ENCODE data around the gene NLRC3. TPM values are rescaled to one million over a fixed set of nuclear protein-coding genes. Genes with fewer than 3 reads are reported as not detected.

NLRC3 gene
- total and polyA plus RNA-seq, 2 donors from 2014 or later = 0.52 to 5.3 TPM

- TF ChIP-seq CTCF (IDR thresholded peaks at IDR 0.05; ENCODE audit: borderline replicate concordance, extremely low read depth, insufficient read depth) = no peak
- intact Hi-C loops (cut with DNase I) = no loop called here
- Histone ChIP-seq H3K27me3 (ENCODE audit: control insufficient read depth, insufficient read depth, low read length) (no peaks in the 10 kb centered on the region), H3K9ac (ENCODE audit: low read length in 3 of 3) (no peak overlapping the region), H3K36me3 (ENCODE audit: control insufficient read depth in 2 of 3, insufficient read depth in 3 of 3, low read length in 3 of 3) (no peaks in the 10 kb centered on the region), H3K27ac (ENCODE audit: low read depth in 2 of 2, low read length in 2 of 2) (no peak overlapping the region), H3K4me3 (ENCODE audit: low read length in 3 of 3) (no peak overlapping the region), H3K9me3 (ENCODE audit: control insufficient read depth in 2 of 3, insufficient read depth in 1 of 3, low read length in 3 of 3) (no peaks in the 10 kb centered on the region), H3K4me1 (ENCODE audit: control insufficient read depth in 2 of 3, insufficient read depth in 2 of 3, low read depth in 1 of 3, low read length in 3 of 3) (no peaks in the 10 kb centered on the region)
- FAIRE-seq = no peak
- DNase-seq = no peak
Observed at GRCh38 chr16:3583303-3584038, 6.3 kb upstream of the NLRC3 start.

- FAIRE-seq = no peak
- no peak for DNase-seq
- Histone ChIP-seq H3K36me3 (ENCODE audit: control insufficient read depth in 2 of 3, insufficient read depth in 3 of 3, low read length in 3 of 3) (no peaks in the 10 kb centered on the region), H3K27ac (ENCODE audit: low read depth in 2 of 2, low read length in 2 of 2) (no peak overlapping the region), H3K27me3 (ENCODE audit: control insufficient read depth, insufficient read depth, low read length) (no peaks in the 10 kb centered on the region), H3K9me3 (ENCODE audit: control insufficient read depth in 2 of 3, insufficient read depth in 1 of 3, low read length in 3 of 3) (no peaks in the 10 kb centered on the region), H3K4me1 (ENCODE audit: control insufficient read depth in 2 of 3, insufficient read depth in 2 of 3, low read depth in 1 of 3, low read length in 3 of 3) (no peaks in the 10 kb centered on the region), H3K9ac (ENCODE audit: low read length in 3 of 3) (no peak overlapping the region), H3K4me3 (ENCODE audit: low read length in 3 of 3) (no peak overlapping the region)
- no peak for TF ChIP-seq CTCF (IDR thresholded peaks at IDR 0.05; ENCODE audit: borderline replicate concordance, extremely low read depth, insufficient read depth)
- intact Hi-C loops (cut with DNase I) = no loop called here
Observed at GRCh38 chr16:3582276-3583165, 5.3 kb upstream of the NLRC3 start.

- FAIRE-seq (no peak), DNase-seq (no peak)
- Histone ChIP-seq H3K27ac (ENCODE audit: low read depth in 2 of 2, low read length in 2 of 2) (no peak overlapping the region), H3K27me3 (ENCODE audit: control insufficient read depth, insufficient read depth, low read length) (no peaks in the 10 kb centered on the region), H3K9me3 (ENCODE audit: control insufficient read depth in 2 of 3, insufficient read depth in 1 of 3, low read length in 3 of 3) (no peaks in the 10 kb centered on the region), H3K36me3 (ENCODE audit: control insufficient read depth in 2 of 3, insufficient read depth in 3 of 3, low read length in 3 of 3) (no peaks in the 10 kb centered on the region), H3K4me3 (ENCODE audit: low read length in 3 of 3) (no peak overlapping the region), H3K4me1 (ENCODE audit: control insufficient read depth in 2 of 3, insufficient read depth in 2 of 3, low read depth in 1 of 3, low read length in 3 of 3) (no peaks in the 10 kb centered on the region), H3K9ac (ENCODE audit: low read length in 3 of 3) (no peak overlapping the region)
- no peak for TF ChIP-seq CTCF (IDR thresholded peaks at IDR 0.05; ENCODE audit: borderline replicate concordance, extremely low read depth, insufficient read depth)
- intact Hi-C loops (cut with DNase I) = no loop called here
Observed at GRCh38 chr16:3581392-3581791, 4.2 kb upstream of the NLRC3 start.
